Right cardiac atrium (tissue), 5 donors: ENCODE measurements around the gene CPXM1. TPM values are rescaled to one million over a fixed set of nuclear protein-coding genes. Genes with fewer than 3 reads are reported as not detected.
"Not testable (repeated sequence)": the region's sequence is repeated elsewhere in the genome, so short reads cannot be mapped to it uniquely, and the experiment has no call there.

Experiments
- ATAC-seq, 2 donors: fragments of 200-7000 bp; cut with Tn5 transposase; one replicate each; pipeline versions ENCODE4 v1.8.0 to v1.9.1; 2020; ENCODE audit warnings: moderate library complexity in 2 of 2, mild to moderate bottlenecking in 1 of 2
- DNase-seq, 3 donors: peaks; one replicate each; pipeline ENCODE4 v3.0.0-alpha.2; 2020
- H3K27ac ChIP-seq: one replicate; pipeline ENCODE4 v1.5.1; 2013; ENCODE audit warnings: mild to moderate bottlenecking, low read length, control low read depth, moderate library complexity
- H3K27me3 ChIP-seq: one replicate; pipeline ENCODE4 v1.6.1; 2013; ENCODE audit not compliant: control insufficient read depth, insufficient read depth
- H3K4me1 ChIP-seq: one replicate; pipeline ENCODE4 v1.6.1; 2013; ENCODE audit warnings: low read length; ENCODE audit not compliant: control insufficient read depth, insufficient read depth
- H3K4me3 ChIP-seq: one replicate; pipeline ENCODE4 v1.5.1; 2013; ENCODE audit warnings: low read length, control low read depth
- H3K9me3 ChIP-seq: one replicate; pipeline ENCODE4 v1.6.1; 2013; ENCODE audit warnings: low read length; ENCODE audit not compliant: control insufficient read depth
- WGBS: extraction: QIAGEN DNeasy Blood & Tissue Kit; methylation state at CpG from one replicate; pipeline ENCODE4 v1.1.7; 2013; 5-methylcytosine and 5-hydroxymethylcytosine counted together
- intact Hi-C, 4 donors: fragments of 100-400 bp; cut with DNase I; formaldehyde crosslinking; loops; one replicate each; pipeline versions ENCODE4 v1.11.0 to v1.14.0; 2022 to 2023
- polyA plus RNA-seq: library from polyadenylated mRNA; stranded (reverse); fragments of 200-250 nt; gene quantifications from one replicate; pipeline ENCODE4 v1.2.3, GENCODE V29; 2013
- total RNA-seq, 4 donors: library from RNA; stranded (reverse); fragmentation: NEBNext Ultra II Directional; extraction: Animal tissue kit (Norgen Biotek cat#: 25700); gene quantifications; one replicate each; pipeline ENCODE4 v1.2.1, GENCODE V29; 2021
- donor health status: healthy with polysubstance abuse.
- donor health status: DM: no; HTN: yes; CAD: no.
- donor health status: DM: no; HTN: no; CAD: no.
- donor health status: DM: no; HTN: yes; CAD: no; lungs with severe emphysema.
- donor health status: DM: yes; HTN: yes; CAD: no.

The CPXM1 gene
- total and polyA plus RNA-seq, 5 donors, result 0.53 to 3.0 (median 1.2) TPM

GRCh38 chr20:2812189-2812588, 11.8 kb upstream of the CPXM1 start:
- no peaks in the 10 kb centered on the region for H3K4me1 ChIP-seq
- DNase-seq (no peak), ATAC-seq (no peak)
- WGBS, result 73% methylated on average over 3 of the region's 3 CpGs
- intact Hi-C loops, result no loop called here
- no peak overlapping the region for H3K4me3 ChIP-seq
- H3K9me3 ChIP-seq, result no peaks in the 10 kb centered on the region
- no peak overlapping the region for H3K27ac ChIP-seq
- H3K27me3 ChIP-seq, result peaks cover 2% of the 10 kb centered on the region

GRCh38 chr20:2809690-2810089, 9.3 kb upstream of the CPXM1 start:
- peaks cover 2% of the 10 kb centered on the region for H3K27me3 ChIP-seq
- no peak for ATAC-seq
- intact Hi-C loops, result no loop called here

GRCh38 chr20:2807929-2808328, 7.5 kb upstream of the CPXM1 start:
- H3K4me3 ChIP-seq, ATAC-seq, H3K27me3 ChIP-seq, H3K9me3 ChIP-seq, H3K27ac ChIP-seq, intact Hi-C loops, H3K4me1 ChIP-seq, DNase-seq: not testable (repeated sequence)
- WGBS, result 79% methylated on average over 9 of the region's 9 CpGs

More at GRCh38 chr20:2809690-2810089, 9.3 kb upstream of the CPXM1 start:
- H3K9me3 ChIP-seq, result no peaks in the 10 kb centered on the region
- H3K4me3 ChIP-seq, result no peak overlapping the region
- 88% methylated on average over 10 of the region's 10 CpGs for WGBS
- H3K27ac ChIP-seq, result no peak overlapping the region
- H3K4me1 ChIP-seq, result no peaks in the 10 kb centered on the region
- DNase-seq, result no peak

GRCh38 chr20:2807019-2807418, 6.6 kb upstream of the CPXM1 start:
- H3K4me3 ChIP-seq, result no peak overlapping the region
- WGBS, result 78% methylated on average over 4 of the region's 4 CpGs
- H3K27me3 ChIP-seq, result peaks cover 2% of the 10 kb centered on the region
- no peaks in the 10 kb centered on the region for H3K9me3 ChIP-seq
- no peaks in the 10 kb centered on the region for H3K4me1 ChIP-seq
- DNase-seq (no peak), ATAC-seq (no peak)
- H3K27ac ChIP-seq, result no peak overlapping the region
- intact Hi-C loops, result no loop called here

- Histone ChIP-seq H3K27me3 (peaks cover 2% of the 10 kb centered on the region), H3K4me3 (no peak overlapping the region), H3K4me1 (no peaks in the 10 kb centered on the region), H3K9me3 (no peaks in the 10 kb centered on the region), H3K27ac (no peak overlapping the region)
- 44% methylated on average over 4 of the region's 4 CpGs for WGBS
- ATAC-seq (no peak), DNase-seq (no peak)
- intact Hi-C loops, result no loop called here
Measured at GRCh38 chr20:2806351-2806701, 5.9 kb upstream of the CPXM1 start.

- no peak for DNase-seq
- intact Hi-C loops, result no loop called here
- no peaks in the 10 kb centered on the region for H3K9me3 ChIP-seq
- H3K4me1 ChIP-seq, result no peaks in the 10 kb centered on the region
- H3K27ac ChIP-seq, result no peak overlapping the region
- peaks cover 2% of the 10 kb centered on the region for H3K27me3 ChIP-seq
- no peak for ATAC-seq
- WGBS, result 26% methylated on average over 22 of the region's 22 CpGs
- no peak overlapping the region for H3K4me3 ChIP-seq
Measured at GRCh38 chr20:2805689-2806350, 5.4 kb upstream of the CPXM1 start.

- H3K9me3 ChIP-seq, result no peaks in the 10 kb centered on the region
- H3K4me3 ChIP-seq, result no peak overlapping the region
- H3K27me3 ChIP-seq, result peaks cover 2% of the 10 kb centered on the region
- peak; percentile 56 to 58 for ATAC-seq
- H3K4me1 ChIP-seq, result no peaks in the 10 kb centered on the region
- H3K27ac ChIP-seq, result no peak overlapping the region
- 9% methylated on average over 49 of the region's 49 CpGs for WGBS
- DNase-seq, result peak in 1 of 3 donors; percentile 61
- intact Hi-C loops, result no loop called here
Measured at GRCh38 chr20:2804852-2805688, 4.6 kb upstream of the CPXM1 start.

GRCh38 chr20:2804041-2804828, 3.8 kb upstream of the CPXM1 start:
- no peak for ATAC-seq
- 48% methylated on average over 16 of the region's 16 CpGs for WGBS
- Histone ChIP-seq H3K9me3 (no peaks in the 10 kb centered on the region), H3K27me3 (peaks cover 2% of the 10 kb centered on the region), H3K4me3 (no peak overlapping the region), H3K4me1 (no peaks in the 10 kb centered on the region), H3K27ac (no peak overlapping the region)
- intact Hi-C loops, result no loop called here
- no peak for DNase-seq

GRCh38 chr20:2801286-2801728, 880 bp upstream of the CPXM1 start:
- H3K27ac ChIP-seq, result no peak overlapping the region
- DNase-seq (no peak), ATAC-seq (no peak)
- H3K9me3 ChIP-seq, result no peaks in the 10 kb centered on the region
- no peaks in the 10 kb centered on the region for H3K4me1 ChIP-seq
- H3K4me3 ChIP-seq, result no peak overlapping the region
- no peaks in the 10 kb centered on the region for H3K27me3 ChIP-seq
- 12% methylated on average over 13 of the region's 13 CpGs for WGBS
- intact Hi-C loops, result no loop called here

GRCh38 chr20:2799688-2800520, 523 bp downstream of the CPXM1 start:
- Histone ChIP-seq H3K4me3 (peak overlapping the region; percentile 9), H3K4me1 (no peaks in the 10 kb centered on the region), H3K9me3 (no peaks in the 10 kb centered on the region), H3K27ac (no peak overlapping the region), H3K27me3 (no peaks in the 10 kb centered on the region)
- intact Hi-C loops, result no loop called here
- WGBS, result 2% methylated on average over 61 of the region's 61 CpGs
- ATAC-seq (peak; percentile 5 to 54), DNase-seq (peak in 2 of 3 donors; percentile 58 to 68)
